GM19397 (cell line): ENCODE results near the gene DGLUCY.
"Not testable (repeated sequence)": the region's sequence is repeated elsewhere in the genome, so short reads cannot be mapped to it uniquely, and the experiment has no call there.

Experiments
- ATAC-seq: cut with Tn5 transposase; IDR thresholded peaks from one replicate; pipeline ENCODE4 v1.9.1; 2021; ENCODE audit warnings: mild to moderate bottlenecking, moderate library complexity; ENCODE audit not compliant: unreplicated experiment

The DGLUCY gene

GRCh38 chr14:91253795-91254323, 140.0 kb downstream of the DGLUCY start:
- ATAC-seq = no peak

- ATAC-seq = no peak
Observed at GRCh38 chr14:91254461-91254860, 140.6 kb downstream of the DGLUCY start.

GRCh38 chr14:91255026-91255695, 141.3 kb downstream of the DGLUCY start:
- no peak for ATAC-seq

- ATAC-seq = no peak
Observed at GRCh38 chr14:91256661-91257060, 142.8 kb downstream of the DGLUCY start.

- no peak for ATAC-seq
Observed at GRCh38 chr14:91257328-91258010, 143.6 kb downstream of the DGLUCY start.

- ATAC-seq = no peak
Observed at GRCh38 chr14:91258011-91258618, 144.2 kb downstream of the DGLUCY start.

GRCh38 chr14:91258876-91259275, 145.0 kb downstream of the DGLUCY start:
- ATAC-seq = no peak

GRCh38 chr14:91261115-91261514, 147.2 kb downstream of the DGLUCY start:
- no peak for ATAC-seq

- ATAC-seq = no peak
Observed at GRCh38 chr14:91261986-91262549, 148.2 kb downstream of the DGLUCY start.

- ATAC-seq = no peak
Observed at GRCh38 chr14:91263329-91263728, 149.5 kb downstream of the DGLUCY start.

- no peak for ATAC-seq
Observed at GRCh38 chr14:91264151-91265150, 150.6 kb downstream of the DGLUCY start.

GRCh38 chr14:91265404-91265803, 151.5 kb downstream of the DGLUCY start:
- ATAC-seq = no peak

GRCh38 chr14:91266276-91266675, 152.4 kb downstream of the DGLUCY start:
- not testable (repeated sequence) for ATAC-seq

GRCh38 chr14:91267965-91268437, 154.1 kb downstream of the DGLUCY start:
- ATAC-seq = no peak

GRCh38 chr14:91269076-91269991, 155.5 kb downstream of the DGLUCY start:
- ATAC-seq = no peak

GRCh38 chr14:91270188-91270587, 156.3 kb downstream of the DGLUCY start:
- ATAC-seq = no peak

- ATAC-seq = no peak
Observed at GRCh38 chr14:91270619-91271018, 156.7 kb downstream of the DGLUCY start.

- no peak for ATAC-seq
Observed at GRCh38 chr14:91271639-91272038, 157.8 kb downstream of the DGLUCY start.
